AG04449 (cell line): Measurements from ENCODE around the gene TK1.

Experiments
- CTCF ChIA-PET: fragments of 350-600 bp; formaldehyde crosslinking; extraction: SDS; loops from one replicate; lab custom pipeline; 2021; ENCODE audit warnings: antibody characterized with exemption; lab: Yijun Ruan, JAX
- POLR2A ChIA-PET: fragments of 400-600, 350-600 bp; formaldehyde crosslinking; extraction: SDS; loops from one replicate; lab custom pipeline; 2020; ENCODE audit warnings: antibody characterized with exemption, inconsistent platforms; lab: Yijun Ruan, JAX
- DNase-seq: peaks from one replicate; pipeline ENCODE4 v3.0.0-alpha.2; 2010; ENCODE audit warnings: low read depth, low spot score
- H3K4me3 ChIP-seq: 2 replicates; pipeline ENCODE4 v1.5.1; 2011; ENCODE audit warnings: low read depth, mild to moderate bottlenecking, control low read depth, low read length
- CTCF ChIP-seq: IDR thresholded peaks from one replicate; pipeline ENCODE4 v1.5.1; 2011; ENCODE audit warnings: mild to moderate bottlenecking, moderate library complexity, low read length, control low read depth, inconsistent platforms; ENCODE audit not compliant: insufficient read depth; ENCODE audit errors: missing control alignments

The TK1 gene

GRCh38 chr17:78147315-78147998 is 39.4 kb downstream of the TK1 start:
- DNase-seq = no peak
- H3K4me3 ChIP-seq = no peak overlapping the region
- TF ChIP-seq CTCF = no peak
- ChIA-PET CTCF (no interaction called here), POLR2A (no interaction called here)

DNA sequence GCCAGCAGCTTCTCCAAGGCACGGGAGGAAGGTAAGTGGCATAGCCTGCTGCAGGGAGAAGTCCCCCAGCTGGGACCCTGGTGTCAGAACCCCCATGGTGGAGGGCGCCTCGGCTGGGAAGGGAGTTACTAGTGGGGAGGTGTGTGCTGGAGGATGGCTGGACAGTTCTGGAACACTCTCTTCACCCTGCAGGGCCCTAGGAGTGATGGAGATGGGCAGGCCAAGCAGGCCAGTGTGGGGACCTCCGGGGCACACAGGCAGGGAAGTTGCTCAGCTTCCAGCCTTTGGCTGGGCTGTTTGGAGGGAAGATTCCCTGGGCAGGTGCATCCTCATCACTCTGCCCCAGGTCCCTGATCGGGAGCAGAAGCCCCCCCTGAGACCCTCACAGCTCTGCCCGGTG is 40.0 kb downstream of the TK1 start:
- POLR2A ChIA-PET = no interaction called here
- no peak for TF ChIP-seq CTCF

GRCh38 chr17:78146471-78146869 is 40.4 kb downstream of the TK1 start:
- CTCF ChIA-PET = no interaction called here
- no peak for TF ChIP-seq CTCF
- DNase-seq = no peak
- POLR2A ChIA-PET = no interaction called here
- H3K4me3 ChIP-seq = no peak overlapping the region

More for the DNA sequence above, 40.0 kb downstream of the TK1 start:
- CTCF ChIA-PET = no interaction called here
- no peak overlapping the region for H3K4me3 ChIP-seq
- DNase-seq = no peak

- CTCF ChIA-PET = interaction anchor here (1.6 kb wide), 1 partner anchor 11 kb away, joined by 8 read pairs; no protein-coding TSS in a partner anchor
- POLR2A ChIA-PET = interaction anchor here (0.6 kb wide), 1 partner anchor 21 kb away, joined by 3 read pairs; no protein-coding TSS in a partner anchor
- no peak for DNase-seq
These were observed 41.9 kb downstream of the TK1 start for GRCh38 chr17:78144736-78145641.

GRCh38 chr17:78144147-78144719 is 42.6 kb downstream of the TK1 start:
- POLR2A ChIA-PET = interaction anchor here (0.6 kb wide), 1 partner anchor 22 kb away, joined by 3 read pairs; no protein-coding TSS in a partner anchor
- no peak overlapping the region for H3K4me3 ChIP-seq
- DNase-seq = no peak
- no peak for TF ChIP-seq CTCF
- CTCF ChIA-PET = interaction anchor here (0.7 to 1.6 kb wide), 3 partner anchors 10 to 32 kb away, joined by 3 to 8 read pairs (median 5); no protein-coding TSS in a partner anchor

More at GRCh38 chr17:78144736-78145641, 41.9 kb downstream of the TK1 start:
- no peak for TF ChIP-seq CTCF
- no peak overlapping the region for H3K4me3 ChIP-seq
